Retina (tissue), 1 donor: ENCODE measurements around the gene SLC22A23.

Source experiments
- DNase-seq: peaks from one replicate; pipeline ENCODE4 v3.0.0-alpha.2; 2016

The SLC22A23 gene, protein sequence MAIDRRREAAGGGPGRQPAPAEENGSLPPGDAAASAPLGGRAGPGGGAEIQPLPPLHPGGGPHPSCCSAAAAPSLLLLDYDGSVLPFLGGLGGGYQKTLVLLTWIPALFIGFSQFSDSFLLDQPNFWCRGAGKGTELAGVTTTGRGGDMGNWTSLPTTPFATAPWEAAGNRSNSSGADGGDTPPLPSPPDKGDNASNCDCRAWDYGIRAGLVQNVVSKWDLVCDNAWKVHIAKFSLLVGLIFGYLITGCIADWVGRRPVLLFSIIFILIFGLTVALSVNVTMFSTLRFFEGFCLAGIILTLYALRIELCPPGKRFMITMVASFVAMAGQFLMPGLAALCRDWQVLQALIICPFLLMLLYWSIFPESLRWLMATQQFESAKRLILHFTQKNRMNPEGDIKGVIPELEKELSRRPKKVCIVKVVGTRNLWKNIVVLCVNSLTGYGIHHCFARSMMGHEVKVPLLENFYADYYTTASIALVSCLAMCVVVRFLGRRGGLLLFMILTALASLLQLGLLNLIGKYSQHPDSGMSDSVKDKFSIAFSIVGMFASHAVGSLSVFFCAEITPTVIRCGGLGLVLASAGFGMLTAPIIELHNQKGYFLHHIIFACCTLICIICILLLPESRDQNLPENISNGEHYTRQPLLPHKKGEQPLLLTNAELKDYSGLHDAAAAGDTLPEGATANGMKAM

DNA sequence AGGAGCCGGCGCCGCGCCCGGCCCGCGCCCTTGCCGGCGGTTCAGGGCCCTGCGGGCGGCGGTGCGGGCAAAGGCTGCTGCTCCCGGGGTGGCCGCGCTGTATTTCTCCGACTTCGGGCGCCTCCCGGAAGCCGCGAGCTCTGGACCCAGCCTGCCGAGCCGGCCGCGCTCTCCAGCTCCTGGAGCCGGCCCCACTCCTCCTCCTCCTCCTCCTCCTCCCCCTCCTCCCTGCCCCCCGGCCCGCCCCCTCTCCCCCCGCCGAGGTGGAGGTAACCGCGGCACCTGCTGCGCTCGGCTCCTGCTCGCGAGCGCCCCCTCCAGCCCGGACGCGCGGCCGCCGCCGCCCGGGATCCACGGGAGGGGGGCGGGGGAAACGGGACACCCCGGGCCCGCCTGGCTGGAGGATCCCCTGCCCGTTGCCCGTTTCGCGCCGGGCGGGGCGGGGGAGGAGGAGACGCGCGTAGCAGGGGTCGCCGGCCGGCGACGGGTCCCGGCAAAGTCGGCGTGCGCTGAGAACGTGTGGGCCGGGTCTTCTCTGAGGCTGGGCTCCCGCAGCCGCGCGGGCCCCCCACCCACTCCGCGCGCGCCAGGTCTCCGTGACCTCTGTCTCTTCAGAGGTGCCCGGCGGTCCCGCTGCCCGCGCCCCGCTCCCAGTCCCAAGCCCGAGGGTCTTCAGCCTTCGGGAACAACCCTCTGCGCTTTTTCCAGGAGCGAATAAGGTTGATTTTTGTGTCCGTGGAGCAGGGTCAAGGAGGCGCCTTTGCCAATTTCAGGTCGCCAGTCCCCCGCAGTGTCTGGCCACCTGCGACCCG lies at the start of gene SLC22A23:
Gene SLC22A23 (minus strand): TSS at position 153 of the 812 bp plus-strand sequence. CDS start 491 bp downstream, outside the sequence.
- peak; percentile 88 for DNase-seq

DNA sequence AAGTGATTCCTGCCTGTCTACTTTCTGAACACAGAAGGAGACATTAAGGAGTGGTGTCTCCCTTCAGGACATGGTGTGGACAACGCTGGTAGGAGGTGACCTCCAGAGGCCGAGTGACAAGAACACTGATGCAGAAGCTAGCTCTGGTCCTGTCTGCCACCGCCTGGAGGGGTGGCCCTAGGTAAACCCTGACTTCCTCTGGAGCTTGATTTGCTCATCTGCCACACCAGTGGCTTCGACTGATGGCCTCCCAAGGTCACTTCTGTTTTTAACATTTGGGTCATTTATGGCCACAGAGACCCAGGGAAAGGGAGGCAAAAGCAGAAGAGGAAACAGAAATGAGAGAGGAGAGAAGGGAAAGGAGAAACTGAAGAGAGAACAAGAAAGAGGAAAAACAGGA lies 49.4 kb upstream of the SLC22A23 start:
- no peak for DNase-seq

DNA sequence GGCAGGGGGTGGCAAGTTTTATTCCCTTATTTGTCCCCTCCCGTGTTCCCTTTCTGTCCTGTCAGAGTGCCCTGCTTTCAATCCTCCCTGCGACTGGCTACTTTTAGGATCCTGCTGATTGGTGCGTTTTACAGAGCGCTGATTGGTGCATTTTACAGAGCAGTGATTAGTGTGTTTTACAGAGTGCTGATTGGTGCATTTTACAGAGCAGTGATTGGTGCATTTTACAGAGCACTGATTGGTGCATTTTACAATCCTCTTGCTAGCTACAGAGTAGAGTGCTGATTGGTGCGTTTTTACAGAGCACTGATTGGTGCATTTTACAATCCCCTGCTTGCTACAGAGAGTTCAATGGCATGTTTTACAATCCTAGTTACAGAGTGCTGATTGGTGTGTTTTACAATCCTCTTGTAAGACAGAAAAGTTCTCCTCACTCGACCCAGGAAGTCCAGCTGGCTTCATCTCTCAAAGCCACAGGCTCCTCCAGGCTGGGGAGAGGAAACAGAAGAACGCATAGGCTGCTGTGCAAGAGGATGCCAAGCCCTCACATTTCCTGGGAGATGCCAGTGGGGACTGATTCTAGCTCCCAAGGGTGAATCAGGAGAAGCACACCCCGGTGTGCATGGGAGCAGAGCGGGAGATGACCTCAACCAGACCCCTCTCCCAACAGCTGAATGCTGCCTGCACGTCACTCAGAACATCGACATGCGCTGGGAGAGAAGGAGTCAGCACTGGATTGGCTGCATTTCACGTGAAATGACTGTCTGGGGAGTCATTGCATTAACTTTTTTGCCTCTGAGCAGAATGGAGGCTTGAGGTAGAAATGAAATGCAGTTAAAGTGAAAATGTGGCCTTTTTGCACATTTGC lies 48.3 kb upstream of the SLC22A23 start:
- no peak for DNase-seq

DNA sequence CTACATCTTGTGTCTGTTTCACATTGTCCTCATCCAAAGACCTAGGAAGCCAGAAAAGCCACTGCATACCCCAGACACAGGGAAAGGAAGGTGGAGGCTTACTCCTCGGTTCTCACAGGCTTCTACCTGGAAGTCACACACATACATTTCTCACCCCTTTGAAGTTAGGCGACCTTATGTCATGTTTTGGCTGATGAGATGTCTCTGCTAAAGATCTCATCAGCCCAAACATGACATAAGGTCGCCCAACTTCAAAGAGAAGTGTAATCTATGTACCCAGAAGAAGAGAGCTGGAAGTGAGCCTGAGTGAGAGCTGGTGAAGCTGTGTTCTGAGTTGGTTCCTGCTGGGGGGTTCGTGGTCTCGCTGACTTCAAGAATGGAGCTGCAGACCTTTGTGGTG lies 47.5 kb upstream of the SLC22A23 start:
- DNase-seq: no peak

DNA sequence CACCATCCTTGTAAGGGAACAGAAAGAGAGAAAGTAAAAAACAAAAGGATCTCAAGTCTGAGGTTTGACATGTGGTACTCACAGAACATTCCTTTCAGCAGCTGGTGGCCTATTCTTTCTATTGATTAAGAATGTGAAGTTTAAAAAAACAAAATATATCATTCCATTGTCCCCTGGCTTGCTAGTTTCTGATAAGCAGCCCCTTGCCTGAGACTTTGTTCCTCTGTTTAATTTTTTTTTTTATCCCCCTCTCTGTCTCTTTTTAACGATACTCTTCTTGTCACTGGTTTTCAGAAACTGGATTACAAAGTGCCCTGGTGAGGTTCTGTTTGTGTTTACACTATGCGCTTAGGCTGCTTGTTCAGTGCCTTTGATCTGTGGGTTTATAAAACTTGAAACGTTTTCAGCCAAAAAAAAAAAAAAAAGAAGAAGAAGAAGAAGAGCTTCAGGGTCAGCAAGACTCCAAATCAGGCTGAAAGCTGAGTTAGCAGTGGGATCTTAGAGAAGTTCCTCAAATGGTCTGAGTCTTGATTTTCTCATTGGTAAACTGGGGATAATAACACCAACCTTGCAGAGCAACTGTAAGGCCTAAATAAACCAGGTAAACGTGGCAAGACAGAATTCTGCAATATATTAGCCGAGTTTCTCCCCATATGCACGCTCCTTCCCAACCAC lies 45.1 kb upstream of the SLC22A23 start:
- DNase-seq: no peak

DNA sequence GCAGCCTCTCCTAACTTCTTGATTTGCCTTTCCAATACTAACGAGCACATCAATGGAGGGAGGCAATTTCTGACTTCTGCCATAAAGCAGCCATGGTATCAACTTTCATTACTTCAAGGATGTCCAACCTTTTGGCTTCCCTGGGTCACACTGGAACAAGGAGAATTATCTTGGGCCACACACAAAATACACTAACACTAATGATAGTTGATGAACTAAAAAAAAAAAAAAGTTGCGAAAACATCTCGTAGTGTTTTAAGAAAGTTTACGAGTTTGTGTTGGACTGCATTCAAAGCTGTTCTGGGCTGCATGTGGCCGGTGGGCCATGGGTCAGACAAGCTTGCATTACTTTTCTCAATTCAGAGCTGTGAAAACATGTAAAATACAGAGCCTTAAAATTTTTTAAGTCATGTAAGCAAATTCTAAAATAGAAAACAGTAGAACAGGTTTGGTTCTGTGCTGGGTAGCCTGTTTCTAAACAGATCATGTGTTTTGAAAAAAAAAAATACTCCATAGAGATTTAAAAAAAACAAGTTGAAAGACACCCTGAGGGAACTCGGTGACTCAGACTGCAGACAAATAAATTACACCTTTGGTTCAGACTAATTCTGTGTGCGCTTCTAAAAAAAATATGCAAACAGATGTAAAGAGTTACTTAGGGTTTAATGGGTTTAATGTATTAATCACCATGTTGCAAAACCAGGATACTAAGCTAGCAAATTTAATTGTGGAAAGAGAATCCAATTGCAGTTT lies 43.6 kb upstream of the SLC22A23 start:
- DNase-seq: no peak

DNA sequence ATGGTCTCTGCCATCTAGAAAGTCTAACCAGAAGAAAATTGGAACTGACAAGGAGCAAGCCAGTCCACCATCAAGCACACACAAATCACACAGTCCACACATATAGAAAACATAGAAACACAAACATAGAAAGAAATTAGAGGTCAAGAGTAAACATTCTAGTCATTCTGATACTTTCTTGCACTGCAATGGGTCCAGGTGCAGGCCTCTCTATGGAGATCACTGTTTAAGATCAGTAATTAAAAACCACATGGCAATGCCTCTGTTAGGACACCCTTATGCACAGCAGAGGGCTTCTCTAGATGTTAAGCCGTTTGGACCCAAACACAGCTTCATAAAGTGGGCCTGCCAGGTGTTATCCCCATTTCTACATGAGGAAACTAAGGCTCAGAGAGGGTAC lies 42.8 kb upstream of the SLC22A23 start:
- no peak for DNase-seq

DNA sequence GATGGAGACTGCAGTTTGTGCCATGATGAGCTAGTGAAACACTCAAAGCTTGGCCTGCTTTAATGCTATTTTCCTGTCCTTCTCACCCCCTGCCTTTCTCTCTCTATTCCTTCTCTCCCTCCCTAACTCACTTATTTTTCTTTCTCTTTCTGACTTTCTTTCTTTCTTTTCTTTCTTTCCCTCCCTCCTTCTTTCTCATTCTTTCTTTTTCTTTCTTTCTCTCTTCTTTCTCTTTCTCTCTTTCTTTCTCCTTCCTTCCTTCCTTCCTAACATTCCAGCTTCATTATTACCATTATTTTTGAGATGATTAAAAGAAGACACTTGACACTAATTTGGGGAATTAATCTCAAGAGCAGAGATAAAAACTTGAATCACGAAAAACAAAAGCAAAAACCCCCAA lies 39.5 kb upstream of the SLC22A23 start:
- no peak for DNase-seq

DNA sequence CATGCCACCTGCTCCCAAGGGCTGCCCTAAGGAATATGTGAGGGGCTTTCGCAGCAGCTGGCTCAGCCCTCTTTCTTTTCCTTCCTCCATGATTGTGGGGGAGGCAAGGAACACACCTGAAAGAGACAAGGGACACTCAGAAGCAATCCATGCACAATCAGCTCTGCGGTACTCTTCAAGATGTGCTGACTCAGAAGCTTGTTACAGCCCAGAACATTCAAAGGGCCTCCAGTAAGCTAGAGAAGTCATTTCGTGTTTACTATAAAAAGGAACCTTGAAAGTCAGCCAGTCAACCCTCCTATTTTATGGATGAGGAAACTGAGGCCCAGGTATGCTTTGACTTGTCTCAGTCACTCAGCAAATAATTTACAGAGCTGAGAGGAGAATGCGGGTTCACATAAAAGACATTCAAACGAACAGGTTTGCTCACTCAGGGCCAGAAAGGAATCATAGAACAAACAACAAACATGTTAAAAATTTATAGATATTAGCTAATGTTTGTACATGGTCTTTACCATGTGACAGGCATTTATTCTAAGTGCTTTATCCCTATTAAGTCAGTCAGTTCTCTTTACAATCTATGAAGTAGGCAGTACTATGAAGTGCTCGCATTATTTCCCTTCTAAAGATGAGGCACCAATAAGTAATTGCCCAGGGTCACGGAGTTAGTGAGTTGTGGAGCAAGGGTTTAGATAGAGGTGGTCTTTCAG lies 37.7 kb upstream of the SLC22A23 start:
- no peak for DNase-seq

DNA sequence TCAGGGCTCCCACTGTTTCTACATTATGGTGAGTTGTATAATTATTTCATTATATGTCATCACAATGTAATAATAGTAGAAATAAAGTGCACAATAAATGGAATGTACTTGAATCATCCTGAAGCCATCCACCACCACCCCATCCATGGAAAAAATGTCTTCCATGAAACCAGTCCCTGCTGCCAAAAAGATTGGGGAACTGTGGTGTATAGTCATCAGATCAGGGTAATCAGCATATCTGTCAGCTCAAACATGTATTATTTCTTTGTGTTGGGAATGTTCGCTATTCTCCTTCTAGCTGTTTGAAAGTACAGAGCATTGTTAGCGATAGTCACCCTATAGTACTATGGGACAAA lies 33.8 kb upstream of the SLC22A23 start:
- no peak for DNase-seq

DNA sequence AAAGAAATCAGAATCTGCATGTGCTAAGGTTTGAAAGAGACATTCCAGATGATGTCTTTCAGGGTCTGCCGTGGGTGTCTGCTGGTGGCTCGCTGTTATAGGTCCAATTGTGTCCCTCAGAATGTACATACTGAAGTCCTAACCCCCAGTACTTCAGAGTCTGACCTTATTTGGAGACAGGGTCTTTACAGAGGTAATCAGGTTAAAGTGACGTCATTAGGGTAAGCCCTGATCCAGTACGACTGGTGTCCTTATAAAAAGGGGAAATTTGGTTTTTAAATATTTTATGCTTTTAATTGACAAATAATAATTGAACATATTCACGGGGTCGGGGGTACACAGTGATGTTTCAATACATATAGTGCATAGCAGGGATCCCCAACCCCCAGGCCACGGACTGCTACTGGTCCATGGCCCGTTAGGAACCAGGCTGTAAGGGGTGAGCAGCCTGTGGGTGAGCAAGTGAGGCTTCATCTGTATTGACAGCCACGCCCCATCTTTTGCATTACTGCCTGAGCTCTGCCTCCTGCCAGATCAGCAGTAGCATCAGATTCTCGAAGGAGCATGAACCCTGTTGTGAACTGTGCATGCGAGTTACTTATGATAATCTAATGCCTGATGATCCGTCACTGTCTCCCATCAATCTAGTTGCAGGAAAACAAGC lies 33.2 kb upstream of the SLC22A23 start:
- no peak for DNase-seq

DNA sequence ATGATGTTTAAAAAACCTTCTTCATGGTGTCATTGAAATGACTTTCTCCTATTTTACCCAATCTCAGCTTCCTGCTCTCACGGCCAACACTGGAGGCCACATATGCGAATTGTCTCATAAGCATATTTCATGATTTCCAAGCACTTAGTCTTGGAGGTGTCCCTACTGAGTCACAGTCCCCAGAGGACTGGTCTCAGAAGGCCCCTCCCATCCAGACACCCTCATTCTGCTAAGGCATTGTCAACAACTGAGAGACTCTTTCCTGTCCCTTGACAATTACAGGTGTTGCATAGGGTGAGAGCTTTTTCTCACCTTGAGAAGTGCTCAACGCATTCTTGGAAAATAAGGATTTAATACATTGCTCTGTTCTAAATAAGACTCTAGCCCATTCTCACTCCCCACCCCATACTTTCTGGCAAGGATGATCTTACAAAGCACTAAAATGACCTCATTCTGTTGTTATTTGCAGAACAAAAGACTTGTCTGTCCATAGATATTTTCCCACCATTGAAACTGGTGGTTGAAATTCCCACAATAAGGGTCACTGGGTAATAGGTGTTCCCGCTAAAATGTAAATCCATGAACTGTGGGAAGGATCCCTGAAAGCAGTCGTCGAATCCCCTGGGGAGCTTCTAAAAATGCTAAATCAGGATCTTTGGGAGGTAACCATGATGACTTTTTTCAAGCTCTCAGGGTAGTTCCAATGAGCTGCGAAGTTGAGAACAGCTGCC lies 32.3 kb upstream of the SLC22A23 start:
- DNase-seq: peak; percentile 52

DNA sequence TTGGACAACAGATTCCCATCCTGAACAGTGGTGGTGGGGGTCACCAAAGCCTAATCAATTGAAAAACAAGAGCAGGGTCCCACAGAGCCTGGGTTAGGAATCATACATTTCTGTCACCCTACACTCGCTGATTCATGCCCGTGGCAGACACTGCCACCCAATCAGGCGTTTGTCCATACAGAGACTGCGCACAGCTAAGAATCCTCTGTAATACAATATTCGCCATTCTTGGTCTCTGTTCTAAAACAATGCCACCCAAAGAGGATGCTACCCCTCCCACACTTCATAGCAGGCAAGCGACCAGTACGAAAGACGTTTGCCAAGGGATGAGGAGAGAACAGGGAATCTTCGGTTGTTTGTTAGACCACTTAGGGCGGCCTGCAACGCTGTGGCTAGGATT lies 28.1 kb upstream of the SLC22A23 start:
- DNase-seq: no peak

DNA sequence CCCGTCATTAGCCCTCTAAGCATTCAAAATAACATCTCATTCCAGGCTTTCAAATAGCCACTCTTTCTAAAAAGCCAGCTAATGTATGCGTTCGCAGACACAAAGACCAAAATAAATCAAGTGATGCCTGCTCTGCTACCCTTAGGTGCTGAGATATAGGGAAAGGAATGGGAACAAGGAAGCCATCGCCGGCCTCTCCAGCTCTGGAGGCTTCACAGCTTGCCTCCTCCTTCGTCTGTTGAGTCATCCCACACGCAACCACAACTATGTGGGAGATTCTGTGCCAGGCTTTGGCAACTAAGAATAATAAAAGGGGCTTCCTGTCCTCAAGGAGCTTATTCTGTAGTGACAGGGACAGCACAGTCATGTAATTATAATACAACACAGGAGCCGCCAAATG lies 27.3 kb upstream of the SLC22A23 start:
- no peak for DNase-seq

DNA sequence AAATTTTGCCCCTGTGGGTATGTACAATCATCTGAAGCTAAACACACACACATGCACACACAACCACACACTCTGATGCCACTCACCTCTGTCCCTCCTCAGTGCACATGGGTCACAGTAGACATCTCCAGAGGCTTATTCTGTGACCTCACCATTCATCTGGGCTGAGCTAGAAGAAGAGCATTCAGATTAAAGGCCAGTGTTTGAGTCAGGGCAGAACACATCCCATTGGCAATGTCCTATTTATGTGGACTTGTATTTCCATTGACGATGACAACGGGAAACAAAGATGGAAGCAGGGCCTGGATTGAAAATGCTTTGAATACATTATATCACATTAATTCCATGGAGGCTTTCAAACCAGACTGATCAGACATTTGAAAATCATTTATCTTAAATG lies 26.8 kb upstream of the SLC22A23 start:
- DNase-seq: no peak

DNA sequence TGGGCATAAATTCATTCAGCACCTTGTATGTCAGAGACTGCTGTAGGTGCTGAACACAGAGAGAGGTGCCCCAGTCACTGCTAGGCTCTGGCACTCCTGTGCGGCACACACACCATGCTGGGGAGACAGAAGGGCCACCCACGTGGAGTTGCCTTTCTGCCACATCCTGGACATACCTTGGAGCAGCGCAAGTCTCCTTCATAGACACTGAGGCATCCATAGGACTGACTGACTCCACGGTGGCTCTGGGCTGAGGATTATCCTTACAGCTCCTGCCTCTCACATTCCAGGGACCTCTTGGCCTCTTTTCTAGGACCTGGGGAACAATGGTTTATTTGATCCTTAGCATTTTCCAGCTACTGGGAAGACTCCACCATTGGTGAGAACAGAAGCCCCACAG lies 26.0 kb upstream of the SLC22A23 start:
- DNase-seq: no peak

DNA sequence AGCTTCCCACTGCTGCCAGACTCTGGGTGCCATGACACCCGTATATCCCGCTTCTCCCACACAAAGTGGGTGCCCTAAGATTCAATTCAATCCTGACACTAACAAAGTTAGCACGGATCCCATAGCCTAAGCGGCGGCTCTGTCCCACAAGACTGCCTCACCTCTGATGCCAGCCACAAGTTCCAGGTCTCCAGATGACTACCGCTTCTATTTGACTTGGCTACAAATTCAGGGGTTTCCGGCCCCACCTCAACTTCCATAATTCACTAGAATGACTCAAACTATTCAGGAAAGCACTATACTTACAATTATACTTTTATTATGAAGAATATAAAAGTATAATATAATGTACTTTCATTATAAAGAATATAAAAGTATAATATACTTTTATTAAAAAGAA lies 24.8 kb upstream of the SLC22A23 start:
- DNase-seq: no peak

DNA sequence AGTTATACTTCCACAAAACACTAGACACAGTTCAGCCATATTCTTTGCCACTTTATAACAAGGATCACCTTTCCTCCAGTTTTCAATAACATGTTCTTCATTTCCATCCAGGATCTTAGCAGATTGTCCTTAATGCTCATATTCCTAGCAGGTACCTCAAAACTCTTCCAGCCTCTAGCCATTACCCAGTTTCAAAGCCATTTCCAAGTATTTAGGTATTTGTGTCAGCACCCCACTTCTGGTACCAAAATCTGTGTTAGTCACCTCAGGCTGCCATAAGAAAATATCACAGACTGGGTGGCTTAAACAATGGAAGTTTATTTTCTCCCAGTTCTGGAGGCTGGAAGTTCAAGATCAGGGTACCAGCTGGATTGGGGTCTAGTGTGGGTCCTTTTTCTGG lies 23.2 kb upstream of the SLC22A23 start:
- no peak for DNase-seq

DNA sequence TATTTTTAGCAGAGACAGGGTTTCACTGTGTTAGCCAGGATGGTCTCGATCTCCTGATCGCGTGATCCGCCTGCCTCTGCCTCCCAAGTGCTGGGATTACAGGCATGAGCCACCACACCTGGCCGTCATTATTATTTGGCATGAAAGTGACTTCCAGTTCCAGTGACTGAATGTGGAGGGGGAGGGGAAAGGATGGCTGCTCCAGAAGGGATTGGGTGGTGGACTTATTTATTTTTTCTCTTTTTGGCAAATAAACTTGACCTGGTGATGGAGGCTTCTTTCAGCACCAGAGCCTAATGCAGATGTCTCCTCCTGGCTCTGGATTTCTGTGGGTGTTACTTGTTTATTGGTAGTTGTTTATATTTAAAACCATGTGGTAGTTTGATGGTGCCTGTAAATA lies 16.9 kb upstream of the SLC22A23 start:
- no peak for DNase-seq
